Measurements from ENCODE around the gene AKR1B15.
A peak's percentile ranks its signal among the peaks of the same experiment; 100 is the strongest.

The AKR1B15 gene

DNA sequence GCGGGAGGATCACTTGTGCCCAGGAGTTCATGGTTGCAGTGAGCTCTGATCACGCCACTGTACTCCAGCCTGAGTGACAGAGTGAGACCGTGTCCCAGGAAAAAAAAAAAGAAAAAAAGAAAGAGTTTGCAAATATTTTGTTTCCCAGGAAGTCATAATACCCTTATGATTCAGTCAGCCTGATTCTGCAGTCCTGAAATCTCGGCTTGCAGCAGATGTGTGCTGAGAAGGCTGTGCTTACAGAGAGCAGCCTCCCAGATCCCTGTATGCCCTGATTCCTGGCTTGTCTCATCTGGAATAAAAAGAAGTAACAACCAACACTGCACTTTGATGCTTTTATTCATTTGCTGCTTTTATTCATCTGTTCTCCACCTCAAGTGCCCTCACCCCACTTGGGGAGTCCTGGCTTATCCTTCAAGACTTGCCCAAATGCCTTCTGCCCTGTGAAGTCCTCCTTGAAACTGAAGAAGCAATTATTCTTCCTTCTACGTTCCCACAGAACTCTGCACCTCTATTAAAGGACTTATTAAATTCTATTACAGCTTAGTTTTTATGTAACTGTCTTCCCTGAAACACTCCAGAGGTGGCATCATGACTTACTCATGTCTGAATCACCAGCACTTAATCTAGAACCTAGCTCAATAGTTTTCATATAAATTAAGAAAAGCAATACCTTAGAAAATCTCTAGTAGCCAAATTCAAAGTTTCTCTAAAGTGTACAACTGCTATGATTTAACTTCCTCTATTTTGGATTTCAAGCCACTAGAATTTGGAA lies 70.0 kb downstream of the AKR1B15 start:
- peak; percentile 68 for DNase-seq (ENCODE audit: low read depth)

DNA sequence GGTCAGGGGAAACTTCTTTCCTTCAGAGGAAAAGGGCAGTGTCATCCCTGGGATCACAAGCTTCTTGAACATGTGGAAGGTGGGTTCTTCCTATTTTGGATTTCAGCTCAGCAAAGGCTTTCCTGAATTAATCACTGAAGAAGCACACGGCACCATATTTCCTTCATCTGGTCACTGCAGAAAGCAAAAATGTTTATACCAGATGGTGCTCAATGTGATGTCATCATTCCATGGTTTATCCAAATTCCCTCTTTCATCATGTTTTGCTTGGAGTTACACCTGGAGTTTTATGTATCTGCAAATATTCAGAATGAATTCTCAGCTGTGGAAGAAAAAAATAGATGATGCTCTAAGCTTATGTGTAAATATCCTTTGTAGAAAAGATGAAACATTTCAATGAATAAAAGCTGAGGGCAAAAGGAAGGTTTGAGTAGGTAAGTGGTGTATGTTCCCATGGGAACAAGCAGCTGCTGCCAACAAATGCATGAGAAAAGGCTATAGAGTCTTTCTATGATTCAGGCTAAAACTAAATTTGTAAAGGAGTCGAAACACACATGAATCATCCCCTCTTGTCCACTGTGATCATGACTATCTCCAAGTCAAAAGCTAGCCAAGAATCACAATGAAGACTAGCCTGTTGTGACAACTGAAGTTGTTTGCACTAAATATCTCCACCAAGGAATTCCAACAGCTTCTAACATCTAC lies 70.9 kb downstream of the AKR1B15 start:
- peak; percentile 72 for DNase-seq (ENCODE audit: low read depth)

DNA sequence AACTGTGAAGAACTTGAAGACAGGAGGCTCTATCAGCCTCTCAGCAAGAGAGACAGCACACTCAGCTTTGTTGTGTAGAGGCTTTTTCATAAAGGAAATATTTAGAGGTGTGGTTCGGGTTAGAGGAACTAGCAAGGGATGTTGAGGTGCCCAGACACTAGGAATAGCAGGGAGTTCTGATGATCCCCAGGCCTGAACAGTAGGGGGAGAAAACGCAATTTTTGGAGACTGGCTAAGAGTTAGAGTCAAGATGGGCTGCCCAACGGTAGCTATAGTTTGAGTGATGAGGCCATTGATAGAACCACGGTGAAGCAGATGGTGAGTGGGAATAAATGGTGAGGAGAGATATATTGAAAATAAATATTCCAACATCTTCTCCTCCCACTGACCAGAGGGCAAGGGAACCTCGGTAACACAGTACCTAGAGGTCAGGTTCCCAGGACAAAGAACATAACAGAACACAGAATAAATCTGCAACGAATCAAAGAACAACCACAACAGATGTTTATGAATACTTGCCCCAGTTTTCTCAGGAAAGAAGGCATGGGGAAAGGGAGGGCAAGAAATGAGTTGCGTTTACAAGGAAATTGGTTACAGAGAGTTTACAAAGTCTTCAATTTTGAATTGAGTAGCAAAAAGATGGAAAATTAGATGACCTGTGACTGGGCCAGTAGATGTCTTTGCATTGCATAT lies 73.5 kb downstream of the AKR1B15 start:
- no peak for DNase-seq (ENCODE audit: low read depth)

DNA sequence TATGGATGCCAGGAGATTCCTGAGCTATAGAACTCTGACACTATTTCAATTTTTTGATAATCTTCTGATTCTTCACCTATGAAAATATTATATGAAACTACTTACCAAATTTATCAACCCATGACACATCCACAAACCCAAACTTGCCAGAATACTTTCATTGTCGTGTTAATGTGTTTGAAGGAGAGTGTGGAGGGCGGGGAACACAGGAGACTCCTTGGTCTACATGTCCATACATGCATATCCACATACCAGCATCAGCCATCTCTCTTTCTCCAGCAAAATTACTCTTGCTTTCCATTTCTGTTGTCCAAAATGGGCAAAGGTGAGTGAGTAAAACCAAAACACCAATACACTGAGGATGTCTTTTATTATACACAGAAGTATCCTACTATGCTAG lies 74.3 kb downstream of the AKR1B15 start:
- DNase-seq (ENCODE audit: low read depth) = no peak

DNA sequence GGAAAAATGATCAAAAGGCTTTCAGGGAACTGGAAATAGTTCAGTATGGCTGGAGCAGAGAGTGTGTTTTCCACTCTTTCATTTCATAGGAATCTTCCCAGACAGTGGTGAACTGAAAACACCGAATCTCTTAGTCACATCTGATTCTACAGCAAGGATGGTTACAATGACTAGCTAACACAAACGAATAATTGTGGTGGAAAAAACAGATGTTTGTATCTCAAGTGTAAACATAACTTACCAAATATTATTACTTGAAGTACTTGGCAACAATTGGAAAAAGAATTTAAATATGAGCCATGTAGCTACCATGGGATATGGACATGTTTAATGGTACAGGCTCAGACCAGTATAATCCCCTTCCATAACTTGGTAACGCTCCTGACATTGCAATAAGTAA lies 76.6 kb downstream of the AKR1B15 start:
- peak; percentile 79 for DNase-seq (ENCODE audit: low read depth)

DNA sequence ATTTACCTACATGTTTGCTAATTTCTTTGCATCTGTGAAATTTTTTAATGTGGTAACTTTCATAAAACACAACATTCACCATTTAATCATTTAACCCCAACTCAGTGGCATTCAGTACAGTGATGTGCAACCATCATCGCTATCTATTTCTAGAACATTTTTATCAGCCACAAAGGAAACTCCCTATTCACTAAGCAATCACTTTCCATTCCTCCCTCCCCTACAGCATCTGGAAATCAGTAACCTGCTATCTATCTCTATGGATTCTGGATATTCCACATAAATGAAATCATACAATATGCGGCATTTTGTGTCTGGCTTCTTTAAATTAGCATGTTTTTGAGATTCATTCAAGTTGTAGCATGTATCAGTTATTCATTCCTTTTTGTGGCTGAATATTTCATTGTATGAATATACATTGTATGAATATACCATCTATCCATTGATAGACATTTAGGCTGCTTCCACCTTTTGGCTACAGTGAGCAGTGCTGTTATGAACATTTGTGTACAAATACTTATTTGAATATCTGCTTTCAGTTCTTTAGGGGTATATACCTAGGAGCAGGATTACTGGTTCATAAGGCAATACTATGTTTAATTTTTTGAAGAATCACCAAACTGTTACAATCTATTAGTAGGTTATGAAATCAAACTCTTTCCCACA lies 78.3 kb downstream of the AKR1B15 start:
- DNase-seq (ENCODE audit: low read depth) = peak; percentile 34

DNA sequence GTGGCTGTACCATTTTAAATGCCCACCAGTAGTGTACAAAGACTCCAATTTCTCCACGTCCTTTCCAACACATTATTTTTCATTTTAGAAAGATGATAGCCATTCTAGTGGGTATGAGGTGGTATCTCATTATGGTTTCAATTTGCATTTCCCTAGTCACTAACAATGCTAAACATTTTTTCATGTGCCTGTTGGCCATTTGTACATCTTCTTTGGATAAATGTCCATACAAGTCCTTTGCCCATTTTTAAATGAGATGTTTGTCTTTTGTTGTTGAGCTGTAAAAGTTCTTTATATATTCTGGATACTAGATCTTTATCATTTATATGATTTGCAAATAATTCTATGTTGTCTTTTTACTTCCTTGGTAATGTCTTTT lies 78.9 kb downstream of the AKR1B15 start:
- no peak for DNase-seq (ENCODE audit: low read depth)

DNA sequence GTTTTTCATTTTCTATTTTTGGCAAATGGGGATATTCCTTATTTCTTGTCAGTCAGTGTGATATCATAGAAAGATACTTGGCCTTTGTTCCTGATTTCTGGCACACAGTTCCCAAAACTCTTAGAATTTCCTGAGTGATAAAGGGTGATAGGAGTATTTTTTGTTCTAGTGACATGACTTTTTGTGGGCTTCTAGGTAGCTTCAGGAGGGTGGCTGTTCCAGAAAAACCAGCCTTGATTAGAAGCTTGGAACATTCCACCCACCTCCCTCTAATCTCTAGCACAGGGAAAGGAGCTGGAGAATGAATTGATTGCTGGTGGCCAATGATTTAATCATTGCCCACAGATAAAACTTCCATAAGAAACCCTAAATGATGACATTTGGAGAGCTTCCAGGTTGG lies 80.5 kb downstream of the AKR1B15 start:
- no peak for DNase-seq (ENCODE audit: low read depth)

Measured in amniotic epithelial cell (primary cell).